ENCODE measurements around the gene LPAR1.

GRCh38 chr9:110996436-110997220 is 41.6 kb downstream of the LPAR1 start:
- TF ChIP-seq, protein P1, sequence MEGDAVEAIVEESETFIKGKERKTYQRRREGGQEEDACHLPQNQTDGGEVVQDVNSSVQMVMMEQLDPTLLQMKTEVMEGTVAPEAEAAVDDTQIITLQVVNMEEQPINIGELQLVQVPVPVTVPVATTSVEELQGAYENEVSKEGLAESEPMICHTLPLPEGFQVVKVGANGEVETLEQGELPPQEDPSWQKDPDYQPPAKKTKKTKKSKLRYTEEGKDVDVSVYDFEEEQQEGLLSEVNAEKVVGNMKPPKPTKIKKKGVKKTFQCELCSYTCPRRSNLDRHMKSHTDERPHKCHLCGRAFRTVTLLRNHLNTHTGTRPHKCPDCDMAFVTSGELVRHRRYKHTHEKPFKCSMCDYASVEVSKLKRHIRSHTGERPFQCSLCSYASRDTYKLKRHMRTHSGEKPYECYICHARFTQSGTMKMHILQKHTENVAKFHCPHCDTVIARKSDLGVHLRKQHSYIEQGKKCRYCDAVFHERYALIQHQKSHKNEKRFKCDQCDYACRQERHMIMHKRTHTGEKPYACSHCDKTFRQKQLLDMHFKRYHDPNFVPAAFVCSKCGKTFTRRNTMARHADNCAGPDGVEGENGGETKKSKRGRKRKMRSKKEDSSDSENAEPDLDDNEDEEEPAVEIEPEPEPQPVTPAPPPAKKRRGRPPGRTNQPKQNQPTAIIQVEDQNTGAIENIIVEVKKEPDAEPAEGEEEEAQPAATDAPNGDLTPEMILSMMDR (IDR thresholded peaks at IDR 0.05) = no peak
- TF ChIP-seq POLR2A (IDR thresholded peaks at IDR 0.05) = no peak

Measured in adrenal gland (tissue), 5 donors.